H1 (cell line): ENCODE data around the gene R3HDM1. TPM values are rescaled to one million over a fixed set of nuclear protein-coding genes. Genes with fewer than 3 reads are reported as not detected.

Experiments
- CTCF ChIA-PET: fragments of 300-600 bp; sonication (Branson Sonifier 250); formaldehyde crosslinking; loops from one replicate; lab custom pipeline; 2021; ENCODE audit not compliant: partially characterized antibody; lab: Charles Lee
- POLR2A ChIA-PET: fragments of 300-600 bp; sonication (Branson Sonifier 250); formaldehyde crosslinking; loops from one replicate; lab custom pipeline; 2021; ENCODE audit warnings: inconsistent platforms; ENCODE audit not compliant: partially characterized antibody; lab: Charles Lee
- DNase-seq, 2 experiments: peaks; one replicate each; pipeline versions ENCODE4 v3.0.0 to v3.0.0-alpha.2; 2010 to 2022; ENCODE audit warnings: low spot score in 2 of 2, low read depth in 1 of 2, mixed read lengths in 1 of 2
- FAIRE-seq: peaks from 2 replicates; lab custom pipeline; 2011; peaks lifted over from hg19 to GRCh38; lab: Jason Lieb, UNC
- H2AFZ ChIP-seq: 2 replicates; pipeline ENCODE4 v1.8.1; 2012; ENCODE audit warnings: low read length, inconsistent platforms
- H2AK5ac ChIP-seq: 2 replicates; pipeline ENCODE4 v1.6.1; 2013; ENCODE audit warnings: low read depth, low read length
- H2BK120ac ChIP-seq: replicated peaks from 2 replicates; pipeline ENCODE3; 2013; ENCODE audit warnings: low read depth, low read length, inconsistent platforms
- H2BK12ac ChIP-seq: 2 replicates; pipeline ENCODE4 v1.6.1; 2013; ENCODE audit warnings: low read depth, low read length
- H2BK15ac ChIP-seq: 2 replicates; pipeline ENCODE4 v1.6.1; 2013; ENCODE audit warnings: low read length
- H2BK20ac ChIP-seq: 2 replicates; pipeline ENCODE4 v1.6.1; 2013; ENCODE audit warnings: low read length
- H2BK5ac ChIP-seq: 2 replicates; pipeline ENCODE4 v1.6.1; 2013; ENCODE audit warnings: low read depth, low read length
- H3K14ac ChIP-seq: 2 replicates; pipeline ENCODE4 v1.6.1; 2013; ENCODE audit warnings: inconsistent platforms; ENCODE audit not compliant: insufficient read length
- H3K18ac ChIP-seq: 2 replicates; pipeline ENCODE4 v1.6.1; 2013; ENCODE audit warnings: low read length; ENCODE audit errors: extremely low read depth
- H3K23ac ChIP-seq: 2 replicates; pipeline ENCODE4 v1.6.1; 2013; ENCODE audit warnings: inconsistent platforms; ENCODE audit not compliant: insufficient read length
- H3K23me2 ChIP-seq: 2 replicates; pipeline ENCODE4 v1.6.1; 2013; ENCODE audit warnings: low read depth, low read length
- H3K27ac ChIP-seq: 2 replicates; pipeline ENCODE4 v1.6.1; 2011; ENCODE audit warnings: low read depth, low read length, inconsistent platforms
- H3K27me3 ChIP-seq, 4 experiments: replicated peaks in 1 of 4; 1 replicate in 1 of 4; 2 replicates in 3 of 4; pipeline versions ENCODE4 v1.6.1 to v1.8.1; 2011 to 2013; ENCODE audit warnings: low read length in 3 of 4, mild to moderate bottlenecking in 3 of 4, inconsistent platforms in 2 of 4, mixed read lengths in 2 of 4, moderate library complexity in 1 of 4; ENCODE audit not compliant: control insufficient read depth in 3 of 4, insufficient read depth in 3 of 4; ENCODE audit errors: extremely low read depth in 1 of 4
- H3K36me3 ChIP-seq, 4 experiments: 2 replicates each; pipeline versions ENCODE4 v1.6.1 to v1.8.1; 2011 to 2013; ENCODE audit warnings: mild to moderate bottlenecking in 4 of 4, low read length in 3 of 4, moderate library complexity in 2 of 4, control low read depth in 1 of 4, inconsistent platforms in 1 of 4; ENCODE audit not compliant: insufficient read depth in 4 of 4, control insufficient read depth in 2 of 4
- H3K4ac ChIP-seq: replicated peaks from 2 replicates; pipeline ENCODE3; 2013; ENCODE audit warnings: low read length, low read depth, mixed read lengths, inconsistent platforms; ENCODE audit not compliant: insufficient read length
- H3K4me1 ChIP-seq, 4 experiments: replicated peaks in 1 of 4; 1 replicate in 1 of 4; 2 replicates in 3 of 4; pipeline versions ENCODE4 v1.6.1 to v1.8.1; 2011 to 2013; ENCODE audit warnings: low read length in 3 of 4, inconsistent platforms in 2 of 4, mixed read lengths in 1 of 4; ENCODE audit not compliant: insufficient read depth in 4 of 4, control insufficient read depth in 3 of 4
- H3K4me2 ChIP-seq, 2 experiments: 2 replicates each; pipeline versions ENCODE4 v1.6.1 to v1.8.1; 2011 to 2013; ENCODE audit warnings: low read depth in 2 of 2, low read length in 2 of 2, control low read depth in 1 of 2, inconsistent platforms in 1 of 2, mild to moderate bottlenecking in 1 of 2; ENCODE audit not compliant: insufficient read depth in 1 of 2
- H3K4me3 ChIP-seq, 4 experiments: fragments of 200-600, 300-600 bp in 1 of 4; sonication (generic), shearing (Covaris generic), sonication (Bioruptor Twin) in 1 of 4; 2 replicates each; pipeline versions ENCODE4 v1.5.1 to v1.8.1; 2011 to 2016; ENCODE audit warnings: low read length in 4 of 4, low read depth in 3 of 4, control low read depth in 2 of 4, inconsistent platforms in 2 of 4, mild to moderate bottlenecking in 2 of 4, mixed read lengths in 1 of 4, moderate library complexity in 1 of 4; ENCODE audit not compliant: insufficient read depth in 2 of 4; ENCODE audit errors: extremely low read depth in 1 of 4
- H3K56ac ChIP-seq: replicated peaks from 2 replicates; pipeline ENCODE3; 2013; ENCODE audit warnings: low read depth, mild to moderate bottlenecking, mixed read lengths, low read length, inconsistent platforms; ENCODE audit not compliant: insufficient read length
- H3K79me1 ChIP-seq: 2 replicates; pipeline ENCODE4 v1.6.1; 2013; ENCODE audit warnings: low read depth, low read length, control low read depth
- H3K79me2 ChIP-seq, 2 experiments: 2 replicates each; pipeline versions ENCODE4 v1.6.1 to v1.8.1; 2012 to 2013; ENCODE audit warnings: low read length in 2 of 2, mild to moderate bottlenecking in 2 of 2, inconsistent platforms in 1 of 2; ENCODE audit not compliant: insufficient read depth in 2 of 2, control insufficient read depth in 1 of 2
- H3K9ac ChIP-seq, 4 experiments: replicated peaks in 1 of 4; 1 replicate in 1 of 4; 2 replicates in 3 of 4; pipeline versions ENCODE4 v1.6.1 to v1.8.1; 2011 to 2013; ENCODE audit warnings: low read depth in 3 of 4, low read length in 3 of 4, control low read depth in 2 of 4, mild to moderate bottlenecking in 2 of 4, moderate library complexity in 2 of 4, inconsistent platforms in 1 of 4; ENCODE audit errors: extremely low read depth in 1 of 4
- H3K9me3 ChIP-seq, 2 experiments: 2 replicates each; pipeline versions ENCODE4 v1.6.1 to v1.8.1; 2012 to 2013; ENCODE audit warnings: mild to moderate bottlenecking in 2 of 2, moderate library complexity in 2 of 2, control low read depth in 1 of 2, inconsistent platforms in 1 of 2, low read depth in 1 of 2, low read length in 1 of 2, mixed read lengths in 1 of 2; ENCODE audit not compliant: insufficient read depth in 2 of 2
- H4K20me1 ChIP-seq, 2 experiments: replicated peaks in 1 of 2; 2 replicates each; pipeline versions ENCODE3 to v1.8.1; 2011 to 2013; ENCODE audit warnings: inconsistent platforms in 2 of 2, low read length in 2 of 2, mild to moderate bottlenecking in 1 of 2; ENCODE audit not compliant: insufficient read depth in 2 of 2, control insufficient read depth in 1 of 2
- H4K5ac ChIP-seq: 2 replicates; pipeline ENCODE4 v1.6.1; 2013; ENCODE audit warnings: low read length, low read depth, mixed read lengths, inconsistent platforms; ENCODE audit not compliant: insufficient read length
- H4K8ac ChIP-seq: 2 replicates; pipeline ENCODE4 v1.8.0; 2013; ENCODE audit warnings: mild to moderate bottlenecking, moderate library complexity, low read length, inconsistent platforms; ENCODE audit not compliant: insufficient read depth; ENCODE audit errors: extremely low read depth
- H4K91ac ChIP-seq: replicated peaks from 2 replicates; pipeline ENCODE3; 2013; ENCODE audit warnings: low read length, mixed read lengths, inconsistent platforms; ENCODE audit not compliant: insufficient read length
- ASH2L ChIP-seq: fragments of 200-600, 300-600 bp; sonication (generic); IDR thresholded peaks from one replicate; pipeline ENCODE4 v1.7.1; 2017; ENCODE audit warnings: low read length
- CHD1 ChIP-seq: IDR thresholded peaks from 2 replicates; pipeline ENCODE4 v1.6.1; 2012; ENCODE audit warnings: low read depth, low read length, improper control_type of control experiment
- CTCF ChIP-seq, 3 experiments: IDR thresholded peaks; 1 replicate in 2 of 3; 2 replicates in 1 of 3; pipeline versions ENCODE4 v1.5.1 to v1.6.1; 2011; ENCODE audit warnings: low read length in 3 of 3, mild to moderate bottlenecking in 3 of 3, inconsistent platforms in 2 of 3, low read depth in 1 of 3, moderate library complexity in 1 of 3; ENCODE audit not compliant: insufficient read depth in 1 of 3; ENCODE audit errors: control extremely low read depth in 1 of 3
- EZH2 ChIP-seq: fragments of 200-600 bp; sonication (generic); IDR thresholded peaks from 2 replicates; pipeline ENCODE4 v1.7.1; 2012; ENCODE audit warnings: low read depth, mild to moderate bottlenecking, moderate library complexity, low read length, inconsistent platforms; ENCODE audit not compliant: severe bottlenecking
- FOSL1 ChIP-seq: IDR thresholded peaks from 2 replicates; pipeline ENCODE4 v1.6.1; 2011; ENCODE audit warnings: mild to moderate bottlenecking, low read depth, low read length, moderate library complexity; ENCODE audit not compliant: insufficient read depth
- MAX ChIP-seq: IDR thresholded peaks from 2 replicates; pipeline ENCODE4 v1.6.1; 2012; ENCODE audit warnings: inconsistent platforms
- RXRA ChIP-seq: IDR thresholded peaks from 2 replicates; pipeline ENCODE4 v1.6.1; 2011; ENCODE audit warnings: low read depth, mild to moderate bottlenecking, low read length, moderate library complexity; ENCODE audit not compliant: insufficient read depth
- SIRT6 ChIP-seq: IDR thresholded peaks from one replicate; pipeline ENCODE4 v1.7.1; 2012; ENCODE audit warnings: low read length, inconsistent platforms
- WGBS, 2 experiments: shearing (Covaris generic) in 1 of 2; methylation state at CpG; one replicate each; pipeline versions ENCODE4 v1.1.6 to v1.1.7; 2013 to 2015; ENCODE audit warnings: low lambda C conversion rate in 2 of 2, mixed read lengths in 2 of 2, inconsistent platforms in 1 of 2, low coverage in 1 of 2, missing lambda C conversion rate in 1 of 2; ENCODE audit not compliant: insufficient replicate concordance in 2 of 2, insufficient coverage in 1 of 2, insufficient read length in 1 of 2; ENCODE audit errors: extremely low coverage in 1 of 2, missing lambda C conversion rate in 1 of 2; 5-methylcytosine and 5-hydroxymethylcytosine counted together
- polyA plus RNA-seq, 7 experiments: library from polyadenylated mRNA; depleted of rRNA in 3 of 7; stranded (reverse) in 5 of 7; unstranded in 2 of 7; fragments of >200 nt in 5 of 7; fragments of 200-250 nt in 2 of 7; gene quantifications; 1 replicate in 5 of 7; 2 replicates in 1 of 7; 4 replicates in 1 of 7; pipeline versions ENCODE4 v1.2.1 to v1.2.3, GENCODE V29; 2011 to 2013; ENCODE audit warnings: missing spikeins in 2 of 7, mixed read lengths in 2 of 7
- total RNA-seq: library from RNA; stranded (reverse); fragmentation: NEBNext Ultra II Directional; extraction: Animal tissue kit (Norgen Biotek cat#: 25700); gene quantifications from 2 replicates; pipeline ENCODE4 v1.2.1, GENCODE V29; 2021

R3HDM1 gene
- total and polyA plus RNA-seq, 2 of the 8 experiments (the other 6 are each of a cell fraction or from before 2014, with no cell fraction given): 77.7 to 120 TPM

GRCh38 chr2:135494503-135494902, 36.8 kb upstream of the R3HDM1 start:
- 89% methylated on average over 1 of the region's 1 CpG; no CpG with 5 or more reads in 1 of the 2 experiments for WGBS, 2 experiments

More at GRCh38 chr2:135494503-135494902, 36.8 kb upstream of the R3HDM1 start:
- no peak overlapping the region for H3K4me2 ChIP-seq
- H3K79me2 ChIP-seq: no peaks in the 10 kb centered on the region
- H2BK12ac ChIP-seq: no peak overlapping the region
- no peaks in the 10 kb centered on the region for H3K23me2 ChIP-seq
- H3K9me3 ChIP-seq: peaks cover 7% of the 10 kb centered on the region in 2 experiments; a peak in 2 of 4 replicates
- no peak overlapping the region for H4K8ac ChIP-seq
- ChIA-PET CTCF (no interaction called here), POLR2A (no interaction called here)
- H3K14ac ChIP-seq: no peak overlapping the region
- H2BK20ac ChIP-seq: no peak overlapping the region
- H3K36me3 ChIP-seq: peaks cover 0 to 12% (median 2%) of the 10 kb centered on the region in 4 experiments; a peak in 2 of 8 replicates
- no peak overlapping the region for H3K9ac ChIP-seq
- H3K79me1 ChIP-seq: no peaks in the 10 kb centered on the region
- no peak overlapping the region for H2BK15ac ChIP-seq
- no peak overlapping the region for H3K4ac ChIP-seq
- no peak overlapping the region for H3K56ac ChIP-seq
- no peak overlapping the region for H3K23ac ChIP-seq
- no peak overlapping the region for H3K4me3 ChIP-seq
- H2BK5ac ChIP-seq: no peak overlapping the region
- no peaks in the 10 kb centered on the region for H3K4me1 ChIP-seq
- no peak overlapping the region for H2AFZ ChIP-seq
- no peak overlapping the region for H4K5ac ChIP-seq
- H3K18ac ChIP-seq: no peak overlapping the region
- no peak overlapping the region for H2AK5ac ChIP-seq
- no peak overlapping the region for H2BK120ac ChIP-seq
- H4K91ac ChIP-seq: no peak overlapping the region
- FAIRE-seq (no peak), DNase-seq (no peak)
- no peaks in the 10 kb centered on the region for H3K27me3 ChIP-seq
- no peaks in the 10 kb centered on the region for H4K20me1 ChIP-seq
- H3K27ac ChIP-seq: no peak overlapping the region
- no peak for TF ChIP-seq SIRT6
- no peak for TF ChIP-seq RXRA
- no peak for TF ChIP-seq CHD1
- TF ChIP-seq MAX: no peak
- no peak for TF ChIP-seq FOSL1
- TF ChIP-seq EZH2: no peak
- TF ChIP-seq CTCF (IDR thresholded peaks at IDR 0.05; ENCODE audit: control extremely low read depth in 1 of 3, insufficient read depth in 1 of 3, low read depth in 1 of 3, low read length in 3 of 3): no peak
- TF ChIP-seq ASH2L: no peak
